Erythroblast (primary cell): Measurements from ENCODE around the gene ZNF484.
"Not testable (repeated sequence)": the region's sequence is repeated elsewhere in the genome, so short reads cannot be mapped to it uniquely, and the experiment has no call there.

Source experiments
- DNase-seq, 2 experiments: peaks; one replicate each; lab custom pipeline; 2025; lab: John Stamatoyannopoulos, UW
- GATA1 ChIP-seq: IDR thresholded peaks from 2 replicates; pipeline ENCODE4 v1.6.1; 2011; ENCODE audit warnings: low read depth, mild to moderate bottlenecking, control low read depth, low read length, moderate library complexity
- POLR2A ChIP-seq: IDR thresholded peaks from 2 replicates; pipeline ENCODE4 v1.6.1; 2011; ENCODE audit warnings: mild to moderate bottlenecking, low read length

The ZNF484 gene

GRCh38 chr9:92882276-92882675, 4.4 kb upstream of the ZNF484 start:
- TF ChIP-seq GATA1 (no peak), POLR2A (no peak)
- no peak for DNase-seq

- TF ChIP-seq POLR2A: no peak
- no peak for TF ChIP-seq GATA1
- DNase-seq: no peak
Measured at GRCh38 chr9:92875373-92875772, 2.5 kb downstream of the ZNF484 start.

GRCh38 chr9:92870289-92870688, 7.5 kb downstream of the ZNF484 start:
- TF ChIP-seq GATA1 (no peak), POLR2A (no peak)
- DNase-seq: no peak

GRCh38 chr9:92866600-92866999, 11.2 kb downstream of the ZNF484 start:
- not testable (repeated sequence) for DNase-seq

DNA sequence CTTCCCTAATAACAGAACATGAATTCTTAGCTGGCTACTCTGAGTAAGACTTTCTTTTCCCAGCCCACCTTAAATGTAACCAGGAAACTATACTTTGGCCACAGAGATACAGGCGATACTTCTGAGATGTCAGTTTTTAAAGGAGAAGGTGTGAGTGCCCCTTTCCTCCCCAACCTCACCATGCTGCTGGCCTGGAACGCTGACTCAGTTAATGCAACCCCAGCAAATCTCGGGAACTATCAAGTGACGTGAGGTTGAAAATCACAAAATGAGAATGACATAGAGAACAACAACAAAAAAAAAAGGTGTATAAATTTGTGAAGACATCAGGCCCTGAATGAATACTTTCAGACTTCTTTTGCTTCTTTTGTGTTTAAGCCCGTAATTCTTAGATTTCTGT, 13.7 kb downstream of the ZNF484 start:
- no peak for DNase-seq
- TF ChIP-seq GATA1 (no peak), POLR2A (no peak)

DNA sequence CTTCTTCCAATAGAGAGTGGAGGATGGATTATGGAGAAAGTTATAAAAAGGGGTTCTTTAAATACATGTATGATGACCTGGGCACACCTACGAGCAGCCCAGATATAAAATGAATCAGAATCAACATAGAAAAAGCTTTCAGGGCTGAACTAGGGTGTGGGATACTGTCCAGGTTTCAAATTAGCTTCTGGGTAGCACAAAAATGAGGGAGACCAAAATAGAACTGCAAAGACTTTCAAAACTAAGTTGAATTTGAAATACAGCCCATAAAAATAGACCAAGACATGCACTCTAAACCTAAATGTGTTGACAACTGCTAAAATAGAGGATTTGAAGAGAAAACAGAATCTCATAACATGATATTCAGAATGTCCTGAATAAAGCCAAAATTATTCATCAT, 17.0 kb downstream of the ZNF484 start:
- no peak for TF ChIP-seq GATA1
- TF ChIP-seq POLR2A: no peak
- DNase-seq: no peak

GRCh38 chr9:92857236-92857635, 20.6 kb downstream of the ZNF484 start:
- TF ChIP-seq GATA1: no peak
- no peak for TF ChIP-seq POLR2A
- no peak for DNase-seq

DNA sequence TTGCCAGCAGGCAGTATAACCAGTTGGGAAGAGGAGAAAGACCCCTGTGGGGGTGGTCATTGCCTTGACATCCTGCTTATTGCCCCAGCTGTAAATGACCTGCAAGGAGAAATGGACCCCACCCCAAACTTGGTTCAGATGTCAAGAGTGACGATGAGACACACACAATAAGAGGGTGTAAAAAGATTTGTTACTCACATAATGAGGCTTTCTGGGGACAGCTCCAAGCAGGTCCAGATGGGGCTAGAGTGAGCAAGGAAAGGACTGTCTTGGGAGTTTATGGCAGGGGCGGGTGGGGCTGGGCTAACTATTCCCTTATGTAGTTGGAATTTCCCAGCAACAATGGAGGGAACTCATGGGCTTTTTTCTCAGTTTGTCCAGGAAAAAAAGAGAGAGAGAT, 24.1 kb downstream of the ZNF484 start:
- TF ChIP-seq POLR2A (no peak), GATA1 (no peak)
- DNase-seq: no peak

GRCh38 chr9:92850898-92851297, 26.9 kb downstream of the ZNF484 start:
- TF ChIP-seq POLR2A: no peak
- DNase-seq: peak in 1 of 2 experiments; percentile 5

GRCh38 chr9:92848740-92849139, 29.1 kb downstream of the ZNF484 start:
- not testable (repeated sequence) for DNase-seq

GRCh38 chr9:92846662-92847145, 31.1 kb downstream of the ZNF484 start:
- TF ChIP-seq POLR2A (no peak), GATA1 (no peak)
- DNase-seq: no peak

GRCh38 chr9:92838411-92838810, 39.4 kb downstream of the ZNF484 start:
- not testable (repeated sequence) for DNase-seq

- TF ChIP-seq POLR2A (no peak), GATA1 (no peak)
- DNase-seq: no peak
Measured at GRCh38 chr9:92837191-92837590, 40.6 kb downstream of the ZNF484 start.

GRCh38 chr9:92829420-92829819, 48.4 kb downstream of the ZNF484 start:
- TF ChIP-seq POLR2A (no peak), GATA1 (no peak)
- DNase-seq: no peak

GRCh38 chr9:92825065-92825464, 52.8 kb downstream of the ZNF484 start:
- DNase-seq: peak in 1 of 2 experiments; percentile 12

GRCh38 chr9:92820964-92821363, 56.9 kb downstream of the ZNF484 start:
- TF ChIP-seq POLR2A: no peak
- no peak for TF ChIP-seq GATA1
- no peak for DNase-seq

DNA sequence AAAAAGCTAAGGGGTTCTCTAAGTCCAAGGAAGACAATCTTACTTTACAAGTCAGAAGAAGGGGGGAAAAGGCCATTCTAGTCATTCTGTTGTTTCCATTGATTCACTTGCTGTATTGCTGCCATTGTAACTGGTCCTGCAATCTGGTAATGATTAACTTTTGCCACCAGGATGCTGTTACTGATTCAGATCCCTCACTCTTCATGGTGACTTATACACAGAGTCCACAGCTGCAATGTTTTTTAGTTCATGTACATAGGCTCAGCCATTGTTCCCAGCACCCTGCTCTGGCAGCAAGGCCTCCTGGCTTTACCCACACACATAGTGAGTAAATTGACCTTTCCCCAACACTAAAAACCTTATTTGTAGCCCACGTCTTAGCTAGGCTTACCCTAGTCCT, 57.9 kb downstream of the ZNF484 start:
- DNase-seq: not testable (repeated sequence)

DNA sequence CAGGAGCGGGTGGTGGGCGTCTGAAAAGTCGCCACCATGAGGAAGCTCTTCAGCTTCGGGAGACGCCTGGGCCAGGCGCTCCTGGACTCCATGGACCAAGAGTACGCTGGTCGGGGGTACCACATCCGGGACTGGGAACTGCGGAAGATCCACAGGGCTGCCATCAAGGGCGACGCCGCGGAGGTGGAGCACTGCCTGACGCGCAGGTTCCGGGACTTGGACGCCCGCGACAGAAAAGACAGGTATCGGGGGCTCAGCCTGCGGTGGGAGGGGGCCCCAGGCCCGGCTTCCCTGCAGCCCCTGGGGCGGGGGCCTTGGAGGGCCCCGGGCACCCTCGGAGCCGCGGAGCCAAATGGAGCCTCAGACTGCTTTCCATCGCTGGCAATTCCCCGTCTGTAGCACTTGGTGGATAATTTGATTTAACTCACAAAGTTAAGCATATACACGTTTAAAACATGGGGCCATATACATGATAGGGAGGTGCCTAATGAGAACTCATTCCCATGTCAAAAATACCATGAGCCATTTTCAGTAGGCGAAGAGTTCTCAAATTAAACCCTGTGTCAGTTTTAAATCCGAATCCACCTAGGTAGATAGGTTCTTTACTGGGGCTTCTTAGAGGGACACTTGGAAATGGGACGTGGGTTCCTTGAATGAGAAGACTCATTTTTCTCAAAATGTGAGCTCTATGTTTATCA, 68.1 kb downstream of the ZNF484 start:
- not testable (repeated sequence) for DNase-seq
